Stimulated activated CD4-positive, alpha-beta T cell treated with anti-CD3 and anti-CD28 coated beads, TNF-alpha, amount 100 ng/mL, for 48 hours (primary cell): ENCODE data around the gene TIMM50.

Source experiments
- DNase-seq, 3 donors: peaks; one replicate each; pipeline ENCODE4 v3.0.0-alpha.2; 2020; ENCODE audit warnings: low read depth in 3 of 3

TIMM50 gene

DNA sequence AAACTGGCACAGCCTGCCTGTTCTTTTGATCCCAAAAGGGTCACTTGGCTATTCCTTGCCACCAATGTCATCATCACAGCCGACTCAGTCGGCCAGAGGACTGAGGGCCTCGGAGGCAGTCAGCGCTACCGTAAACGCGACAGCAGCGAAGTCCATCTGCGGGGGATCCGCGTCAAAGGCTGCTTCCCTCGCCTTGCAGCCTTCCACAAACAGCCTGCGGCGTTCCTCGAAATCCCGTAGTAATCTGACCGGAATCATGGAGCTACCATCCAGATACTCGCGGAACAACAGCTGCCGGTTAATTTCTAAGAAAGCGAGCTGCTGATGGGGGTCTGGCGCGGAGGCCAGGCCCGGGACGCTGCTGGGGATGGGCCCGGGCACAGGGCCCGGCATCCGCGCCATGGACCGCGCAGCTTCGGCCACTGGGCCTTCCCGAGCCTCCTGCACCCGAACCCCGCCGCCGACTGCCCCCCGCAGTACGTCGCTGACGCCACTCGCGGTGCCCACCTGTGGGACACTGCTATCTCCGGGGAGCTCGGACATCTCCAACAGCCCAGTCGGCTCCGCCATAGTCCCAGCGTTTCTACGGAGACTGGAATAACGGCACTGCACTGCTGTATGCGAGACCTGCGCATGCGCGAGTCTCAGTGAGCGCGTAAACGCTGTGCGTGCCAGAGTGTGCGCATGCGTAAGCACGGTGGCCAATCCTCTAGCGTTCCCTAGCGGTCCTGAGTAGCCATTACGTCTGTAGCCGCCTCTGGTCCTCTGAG, 51.8 kb downstream of the TIMM50 start, which contains the start of gene EID2B:
Gene EID2B, minus strand, starts transcription at position 620 of the 770 bp plus-strand sequence. Its CDS starts 50 bp downstream, at position 570.
- DNase-seq: peak; percentile 89 to 92 (median 91)

DNA sequence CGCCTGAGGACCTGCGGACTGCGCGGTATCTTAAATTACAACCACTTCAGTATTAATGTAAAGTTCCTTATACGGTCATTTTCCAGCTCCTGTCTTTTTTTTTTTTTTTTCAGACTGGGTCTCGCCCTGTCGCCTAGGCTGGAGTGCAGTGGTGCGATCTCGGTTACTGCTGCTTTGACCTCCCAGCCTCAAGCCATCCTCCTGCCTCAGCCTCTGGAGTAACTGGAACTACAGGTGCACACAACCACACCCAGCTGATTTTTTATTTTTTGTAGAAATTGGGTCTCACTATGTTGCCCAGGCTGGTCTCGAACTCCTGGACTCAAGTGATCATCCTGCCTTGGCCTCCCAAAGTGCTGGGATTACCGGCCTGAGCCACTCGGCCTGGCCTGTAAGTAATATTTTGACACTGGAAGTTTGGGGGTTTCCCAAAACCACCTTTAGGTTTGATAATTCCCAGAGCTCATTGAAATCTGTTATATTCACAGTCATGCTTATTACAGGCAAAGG, 52.4 kb downstream of the TIMM50 start:
- no peak for DNase-seq

DNA sequence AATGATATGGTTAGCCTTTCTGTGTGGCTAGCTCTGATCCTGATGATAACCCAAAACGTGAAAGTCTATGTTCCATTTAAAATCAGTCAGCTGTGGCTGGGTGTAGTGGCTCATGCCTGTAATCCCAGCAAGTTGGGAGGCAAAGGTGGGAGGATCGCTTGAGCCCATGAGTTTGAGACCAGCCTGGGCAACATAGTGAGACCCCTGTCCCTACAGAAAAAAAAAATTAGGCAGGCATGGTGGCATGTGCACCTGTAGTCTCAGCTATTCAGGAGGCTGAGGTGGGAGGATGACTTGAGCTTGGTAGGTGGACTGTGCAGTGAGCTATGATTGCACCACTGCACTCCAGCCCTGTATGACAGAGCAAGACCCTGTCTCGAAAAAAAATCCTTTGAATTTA, 53.2 kb downstream of the TIMM50 start:
- no peak for DNase-seq

- DNase-seq: no peak
Measured at GRCh38 chr19:39539165-39539517, 58.5 kb downstream of the TIMM50 start.

GRCh38 chr19:39539518-39540332, 59.1 kb downstream of the TIMM50 start, which contains the start of gene EID2:
Gene EID2 (minus strand): TSS chr19:39540161. CDS start chr19:39540079, 82 bp downstream.
- DNase-seq: peak; percentile 91 to 95 (median 92)

- no peak for DNase-seq
Measured at GRCh38 chr19:39540333-39540673, 59.7 kb downstream of the TIMM50 start.
